GM21529 (cell line): ENCODE measurements around the gene SV2B.

ENCODE experiments used
- ATAC-seq: cut with Tn5 transposase; IDR thresholded peaks from one replicate; pipeline ENCODE4 v1.9.1; 2021; ENCODE audit not compliant: unreplicated experiment

The SV2B gene

DNA sequence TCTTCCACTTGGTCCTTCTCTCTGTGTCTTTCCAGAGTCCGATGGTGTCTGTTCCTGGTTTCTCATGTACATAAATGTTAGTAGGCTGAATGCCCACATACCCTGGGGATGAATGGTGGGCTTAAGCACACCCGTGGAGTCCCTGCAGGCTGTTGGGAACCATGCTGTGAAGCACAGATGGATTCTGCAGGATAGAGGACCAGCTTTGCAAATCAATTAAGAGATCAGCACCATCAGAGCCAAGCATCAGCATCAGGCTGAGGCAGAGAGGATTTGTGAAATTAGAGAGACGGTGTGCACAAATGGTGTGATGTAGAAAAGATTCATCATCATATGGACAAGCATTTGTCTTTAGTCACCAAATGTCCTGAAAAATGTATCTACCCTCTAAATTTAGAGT is 127.1 kb downstream of the SV2B start:
- ATAC-seq = no peak

DNA sequence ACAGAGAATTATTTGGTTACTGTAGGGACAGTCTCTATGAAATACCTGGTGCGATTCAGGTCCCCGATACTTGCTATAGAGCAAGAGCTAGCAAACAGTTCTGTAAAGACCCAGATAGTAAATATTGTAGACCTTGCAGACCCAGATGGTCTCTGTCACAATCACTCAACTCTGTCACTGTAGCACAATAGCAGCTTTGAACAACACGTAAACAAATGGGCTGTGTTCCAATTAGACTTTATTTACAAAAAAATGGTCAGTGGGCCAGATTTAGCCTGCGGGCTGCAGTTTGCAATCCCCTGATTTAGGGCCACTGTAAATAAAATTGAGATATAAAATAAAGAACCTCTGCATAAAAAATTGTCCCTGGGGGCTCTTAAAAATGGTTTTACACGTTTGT is 127.7 kb downstream of the SV2B start:
- no peak for ATAC-seq

DNA sequence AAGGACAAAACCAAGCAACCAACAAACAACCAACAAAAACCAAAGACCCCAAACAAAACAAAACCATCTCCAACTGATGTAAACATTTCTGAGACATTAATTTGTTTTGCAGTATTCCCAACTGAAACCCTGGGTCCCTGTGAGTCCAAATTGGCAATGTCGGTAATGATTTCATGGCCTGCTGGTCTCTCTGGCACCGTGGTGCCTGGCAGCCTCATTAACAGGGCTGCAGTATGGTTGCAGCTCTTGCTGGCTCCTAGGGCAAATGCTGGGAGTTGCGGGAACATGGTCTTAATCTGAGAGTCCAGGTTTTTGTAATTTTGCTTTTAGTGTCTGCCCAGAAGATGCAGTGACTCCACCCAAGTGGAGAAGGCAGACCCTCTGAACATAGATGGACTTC is 128.3 kb downstream of the SV2B start:
- ATAC-seq = no peak

- ATAC-seq = no peak
These were observed 128.8 kb downstream of the SV2B start for GRCh38 chr15:91228890-91229289.

GRCh38 chr15:91231703-91232102 is 131.6 kb downstream of the SV2B start:
- ATAC-seq = no peak

DNA sequence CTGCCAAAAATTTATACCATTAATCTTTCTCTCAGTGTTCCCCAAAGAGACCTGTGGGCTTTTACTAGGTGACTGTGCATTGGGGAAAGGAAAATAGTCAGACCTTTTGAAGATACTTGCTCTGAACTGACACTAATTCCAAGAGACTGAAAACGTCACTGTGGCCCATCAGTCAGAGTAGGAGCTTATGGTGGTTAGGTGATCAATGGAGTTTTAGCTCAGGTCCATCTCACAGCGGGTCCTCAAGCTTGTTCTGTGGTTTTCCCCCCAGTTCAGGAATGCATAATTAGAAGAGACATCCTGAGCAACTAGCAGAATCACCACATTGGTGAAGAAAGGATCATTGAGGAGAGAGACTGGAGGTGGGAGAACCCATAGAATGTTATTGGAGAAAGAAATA is 134.7 kb downstream of the SV2B start:
- ATAC-seq = no peak

- no peak for ATAC-seq
These were observed 135.3 kb downstream of the SV2B start for GRCh38 chr15:91235376-91235775.

DNA sequence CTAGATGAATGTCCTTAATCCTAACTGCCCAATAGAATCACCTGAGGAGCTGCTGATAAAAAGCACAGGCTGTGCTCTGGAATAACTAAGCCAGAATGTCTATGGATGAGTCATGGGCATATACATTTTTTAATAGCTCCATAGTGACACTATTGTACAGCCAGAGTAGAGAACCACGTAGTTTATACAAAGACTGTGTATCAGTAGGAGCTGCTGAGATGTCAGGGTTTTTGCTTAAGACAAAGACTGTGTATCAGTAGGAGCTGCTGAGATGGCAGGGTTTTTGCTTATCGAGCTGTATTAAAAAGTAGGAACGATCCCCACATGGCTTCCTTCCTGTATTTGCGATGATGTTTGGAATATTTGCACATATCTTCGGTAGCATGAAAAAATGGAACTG is 137.4 kb downstream of the SV2B start:
- no peak for ATAC-seq

DNA sequence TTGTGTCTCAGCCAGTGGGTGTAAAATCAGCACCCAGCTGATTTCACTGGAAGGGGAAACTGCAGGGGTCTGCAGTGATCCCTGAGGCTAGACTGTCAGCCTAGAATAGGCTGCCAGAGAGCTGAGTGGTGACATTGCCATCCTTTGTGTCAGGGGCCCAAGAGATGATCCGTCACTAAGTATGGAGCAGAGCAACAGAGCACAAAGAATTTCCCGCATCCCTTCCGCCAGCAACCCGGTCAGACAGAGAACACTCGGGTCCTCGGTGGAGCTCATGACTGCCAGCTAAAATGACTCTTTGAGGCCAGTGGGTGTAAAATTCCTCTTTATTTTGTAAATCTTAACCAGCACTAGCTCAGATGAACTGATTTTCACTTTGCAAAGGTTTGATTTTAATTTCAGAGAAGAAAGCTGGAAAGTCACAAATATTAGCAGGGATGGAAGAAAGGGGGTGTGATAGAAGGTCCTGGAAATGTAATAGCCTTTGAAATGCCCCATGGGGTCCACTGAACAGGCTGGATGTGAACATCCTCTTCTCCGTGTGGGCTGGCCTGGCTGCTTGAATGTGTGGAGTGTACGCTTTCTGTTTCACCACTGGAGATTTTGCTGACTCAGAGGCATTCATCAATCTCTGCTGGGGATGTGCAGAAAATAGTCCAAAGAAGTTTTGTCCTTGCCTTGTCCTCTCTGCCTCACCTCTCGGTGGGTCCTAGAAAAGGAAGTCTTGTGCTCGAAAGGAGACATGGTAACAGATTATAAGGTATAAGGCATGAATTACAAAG is 138.8 kb downstream of the SV2B start:
- no peak for ATAC-seq

DNA sequence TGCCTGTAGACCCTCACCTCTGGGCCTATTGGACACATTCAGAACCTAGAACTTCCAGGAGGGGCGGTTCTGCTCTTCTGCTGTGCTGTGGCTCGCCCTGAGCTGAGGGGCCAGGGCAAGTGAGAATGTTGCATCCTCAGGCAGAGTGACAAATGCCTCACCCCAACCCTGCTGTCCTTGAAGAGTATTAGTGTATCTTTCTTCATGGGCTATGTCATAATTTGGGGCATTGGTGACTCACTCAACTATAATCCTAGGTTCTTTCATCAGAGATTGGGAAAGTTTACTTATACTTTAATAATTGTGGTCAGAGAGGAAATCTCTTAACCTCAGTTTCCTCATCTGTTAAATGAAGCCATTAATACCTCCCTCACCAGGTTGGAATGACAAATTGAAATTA is 143.8 kb downstream of the SV2B start:
- no peak for ATAC-seq

- ATAC-seq = no peak
These were observed 144.9 kb downstream of the SV2B start for GRCh38 chr15:91244919-91245318.

DNA sequence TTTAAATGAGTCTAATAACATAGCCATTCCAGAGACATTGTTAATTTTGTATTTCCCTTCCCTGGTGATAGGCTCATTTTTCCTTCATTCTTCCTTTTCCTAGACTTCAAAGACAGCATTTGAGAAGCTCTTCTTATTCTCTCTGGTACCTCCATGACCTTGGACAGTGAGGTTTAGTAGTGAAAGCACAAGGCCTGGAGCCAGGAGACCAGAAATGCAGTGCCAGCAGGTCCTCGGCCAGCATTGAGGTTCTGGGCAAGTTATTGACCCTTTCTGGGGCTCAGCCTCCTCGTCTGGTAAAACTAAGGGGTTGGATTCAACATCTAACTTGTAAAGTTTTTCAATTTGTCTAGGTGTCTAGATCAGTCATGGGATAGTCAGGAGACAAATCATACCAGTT is 146.9 kb downstream of the SV2B start:
- ATAC-seq = no peak

DNA sequence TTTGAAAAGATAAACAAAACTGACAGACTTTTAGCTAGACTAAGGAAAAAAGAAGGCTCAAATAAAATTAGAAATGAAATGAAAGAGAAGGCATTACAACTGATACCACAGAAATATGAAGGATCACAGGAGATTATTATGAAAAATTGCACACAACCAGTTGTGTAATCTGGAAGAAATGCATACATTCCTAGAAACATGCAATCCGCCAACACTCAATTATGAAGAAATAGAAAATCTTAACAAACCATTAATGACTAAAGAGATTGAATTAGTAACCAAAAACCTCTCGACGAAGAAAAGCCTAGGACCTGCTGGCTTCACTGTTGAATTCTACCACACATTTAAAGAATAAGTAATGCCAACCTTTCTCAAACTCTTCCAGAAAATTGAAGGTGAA is 149.5 kb downstream of the SV2B start:
- ATAC-seq = no peak

DNA sequence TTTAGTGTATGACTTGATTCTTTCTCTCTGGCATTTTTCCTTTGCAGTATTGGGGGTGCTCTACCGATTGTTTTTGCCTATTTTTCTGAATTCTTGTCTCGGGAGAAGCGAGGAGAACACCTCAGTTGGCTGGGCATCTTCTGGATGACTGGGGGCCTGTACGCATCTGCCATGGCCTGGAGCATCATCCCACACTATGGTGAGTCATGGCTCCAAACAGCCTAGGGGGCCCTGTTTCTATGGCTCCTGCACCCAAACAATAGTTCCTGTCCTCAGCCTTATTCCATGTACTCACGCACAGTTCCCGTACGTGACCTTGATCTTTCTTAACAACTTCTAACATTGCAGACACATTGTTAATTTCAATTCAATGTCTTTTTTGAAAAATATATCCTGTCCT is 152.3 kb downstream of the SV2B start:
- no peak for ATAC-seq

- ATAC-seq = no peak
These were observed 152.7 kb downstream of the SV2B start for GRCh38 chr15:91252756-91253155.

DNA sequence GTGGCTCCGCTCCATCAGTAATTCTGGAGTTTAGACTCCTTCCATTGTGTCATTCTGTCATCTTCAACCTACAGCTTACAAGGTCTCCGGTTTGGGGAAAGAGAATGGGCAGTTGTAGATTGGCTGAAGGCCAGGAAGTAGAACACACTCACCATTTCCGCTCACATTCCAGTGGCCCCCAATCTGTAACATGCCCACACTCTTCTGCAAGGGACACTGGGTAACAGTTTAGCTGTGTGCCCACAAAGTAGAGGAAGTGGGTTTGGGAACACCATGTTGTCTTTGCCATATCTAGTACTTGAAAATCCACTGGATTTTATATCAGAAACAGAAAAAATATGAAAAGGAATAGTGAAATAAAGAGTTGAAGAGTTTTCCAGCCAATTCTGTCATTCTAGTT is 153.5 kb downstream of the SV2B start:
- no peak for ATAC-seq

DNA sequence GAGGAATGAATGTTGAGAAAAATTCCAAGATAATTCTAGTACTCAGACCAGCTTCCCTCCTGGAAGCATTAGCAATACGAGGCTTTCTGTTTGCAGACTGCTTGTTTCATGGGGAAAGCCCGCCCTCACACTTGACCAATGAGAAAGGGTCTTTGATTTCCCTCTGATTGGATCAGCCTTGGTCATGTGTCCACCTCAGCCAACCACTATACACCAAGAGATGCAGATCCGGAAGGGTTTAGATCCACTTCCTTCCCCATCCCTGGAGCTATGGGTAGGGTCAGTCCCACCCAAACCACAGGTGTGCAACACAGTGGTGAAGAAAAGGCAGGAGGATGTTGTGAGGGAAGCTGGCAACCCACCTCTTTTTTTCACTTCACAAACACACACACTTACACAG is 154.7 kb downstream of the SV2B start:
- ATAC-seq = no peak

- ATAC-seq = no peak
These were observed 155.7 kb downstream of the SV2B start for GRCh38 chr15:91255670-91256192.

- no peak for ATAC-seq
These were observed 157.8 kb downstream of the SV2B start for GRCh38 chr15:91257746-91258414.

DNA sequence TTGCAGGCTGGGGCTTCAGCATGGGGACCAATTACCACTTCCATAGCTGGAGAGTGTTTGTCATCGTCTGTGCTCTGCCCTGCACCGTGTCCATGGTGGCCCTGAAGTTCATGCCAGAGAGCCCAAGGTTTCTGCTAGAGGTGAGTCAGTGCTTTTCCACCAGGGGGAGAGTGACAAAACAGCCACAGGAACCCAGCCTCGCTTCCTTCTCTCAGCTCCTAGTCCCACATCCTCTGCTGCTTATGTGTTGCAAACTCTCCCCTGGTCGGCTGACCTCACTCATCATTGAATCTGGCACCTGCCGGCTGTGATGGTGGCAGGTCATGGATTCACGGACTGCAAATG is 158.3 kb downstream of the SV2B start:
- ATAC-seq = no peak

GRCh38 chr15:91259077-91259476 is 159.0 kb downstream of the SV2B start:
- ATAC-seq = no peak

DNA sequence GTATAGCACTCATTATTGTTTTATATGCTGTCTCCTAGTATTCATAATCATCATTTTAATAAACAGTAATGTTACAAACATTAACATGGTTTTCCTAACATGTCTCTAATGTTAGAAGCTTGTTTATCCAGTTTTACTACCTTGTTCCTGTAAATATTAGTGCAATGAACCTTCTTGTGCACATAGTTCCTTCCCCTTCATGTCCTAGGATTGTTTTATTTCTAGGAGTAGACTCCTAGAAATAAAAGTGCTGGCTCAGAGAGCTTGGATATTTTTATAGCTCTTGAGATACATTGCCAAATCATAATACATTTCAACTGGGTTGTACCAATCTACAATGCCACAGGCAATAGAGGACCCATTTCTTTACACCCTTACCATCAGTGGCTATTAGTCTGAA is 161.3 kb downstream of the SV2B start:
- ATAC-seq = no peak
